DND-41 (cell line): ENCODE measurements around the gene SWAP70.

Experiments used
- EZH2 ChIP-seq: IDR thresholded peaks from 3 replicates; pipeline ENCODE4 v1.6.1; 2012; ENCODE audit warnings: borderline replicate concordance, low read depth, mild to moderate bottlenecking, moderate library complexity, low read length, inconsistent platforms; ENCODE audit not compliant: severe bottlenecking
- TF ChIP-seq, protein P1 (sequence below): IDR thresholded peaks from 2 replicates; pipeline ENCODE4 v1.5.1; 2012; ENCODE audit warnings: borderline replicate concordance, low read length, moderate library complexity, mild to moderate bottlenecking; ENCODE audit not compliant: poor library complexity, severe bottlenecking; ENCODE audit errors: extremely low read depth

DNA sequence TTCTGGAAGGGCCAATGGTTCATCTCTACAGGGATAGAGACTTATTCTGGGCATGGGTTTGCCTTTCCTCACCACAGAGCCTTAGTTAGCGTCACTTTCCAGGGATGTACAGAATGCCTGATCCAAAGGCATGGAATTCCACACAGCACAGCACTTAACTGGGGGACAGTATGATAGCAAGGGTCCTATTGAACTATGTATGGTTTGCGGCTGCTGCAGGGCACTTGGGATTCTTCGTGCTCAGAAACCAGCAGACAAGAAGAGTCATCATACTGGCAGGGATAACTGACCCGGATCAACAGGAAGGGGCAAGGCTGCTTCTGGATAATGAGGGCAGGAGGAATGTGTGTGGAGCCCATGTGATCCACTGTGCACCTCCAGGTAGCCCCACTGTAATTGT lies 105.7 kb downstream of the SWAP70 start:
- TF ChIP-seq, protein P1, sequence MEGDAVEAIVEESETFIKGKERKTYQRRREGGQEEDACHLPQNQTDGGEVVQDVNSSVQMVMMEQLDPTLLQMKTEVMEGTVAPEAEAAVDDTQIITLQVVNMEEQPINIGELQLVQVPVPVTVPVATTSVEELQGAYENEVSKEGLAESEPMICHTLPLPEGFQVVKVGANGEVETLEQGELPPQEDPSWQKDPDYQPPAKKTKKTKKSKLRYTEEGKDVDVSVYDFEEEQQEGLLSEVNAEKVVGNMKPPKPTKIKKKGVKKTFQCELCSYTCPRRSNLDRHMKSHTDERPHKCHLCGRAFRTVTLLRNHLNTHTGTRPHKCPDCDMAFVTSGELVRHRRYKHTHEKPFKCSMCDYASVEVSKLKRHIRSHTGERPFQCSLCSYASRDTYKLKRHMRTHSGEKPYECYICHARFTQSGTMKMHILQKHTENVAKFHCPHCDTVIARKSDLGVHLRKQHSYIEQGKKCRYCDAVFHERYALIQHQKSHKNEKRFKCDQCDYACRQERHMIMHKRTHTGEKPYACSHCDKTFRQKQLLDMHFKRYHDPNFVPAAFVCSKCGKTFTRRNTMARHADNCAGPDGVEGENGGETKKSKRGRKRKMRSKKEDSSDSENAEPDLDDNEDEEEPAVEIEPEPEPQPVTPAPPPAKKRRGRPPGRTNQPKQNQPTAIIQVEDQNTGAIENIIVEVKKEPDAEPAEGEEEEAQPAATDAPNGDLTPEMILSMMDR = no peak
- TF ChIP-seq EZH2 = no peak
